Ishikawa (cell line): ENCODE measurements around the gene STX18.

Experiments used
- CEBPB ChIP-seq: IDR thresholded peaks from 2 replicates; pipeline ENCODE4 v1.6.1; 2012
- CREB1 ChIP-seq: IDR thresholded peaks from 2 replicates; pipeline ENCODE4 v1.6.1; 2012; ENCODE audit warnings: low read depth
- RAD21 ChIP-seq: IDR thresholded peaks from 2 replicates; pipeline ENCODE4 v1.6.1; 2012; ENCODE audit warnings: low read depth
- TEAD4 ChIP-seq: IDR thresholded peaks from 2 replicates; pipeline ENCODE4 v1.6.1; 2012
- YY1 ChIP-seq: IDR thresholded peaks from 2 replicates; pipeline ENCODE4 v1.6.1; 2012; ENCODE audit warnings: low read depth
- TF ChIP-seq, protein P1 (sequence below): IDR thresholded peaks from 2 replicates; pipeline ENCODE4 v1.6.1; 2012; ENCODE audit warnings: low read depth, mild to moderate bottlenecking

DNA sequence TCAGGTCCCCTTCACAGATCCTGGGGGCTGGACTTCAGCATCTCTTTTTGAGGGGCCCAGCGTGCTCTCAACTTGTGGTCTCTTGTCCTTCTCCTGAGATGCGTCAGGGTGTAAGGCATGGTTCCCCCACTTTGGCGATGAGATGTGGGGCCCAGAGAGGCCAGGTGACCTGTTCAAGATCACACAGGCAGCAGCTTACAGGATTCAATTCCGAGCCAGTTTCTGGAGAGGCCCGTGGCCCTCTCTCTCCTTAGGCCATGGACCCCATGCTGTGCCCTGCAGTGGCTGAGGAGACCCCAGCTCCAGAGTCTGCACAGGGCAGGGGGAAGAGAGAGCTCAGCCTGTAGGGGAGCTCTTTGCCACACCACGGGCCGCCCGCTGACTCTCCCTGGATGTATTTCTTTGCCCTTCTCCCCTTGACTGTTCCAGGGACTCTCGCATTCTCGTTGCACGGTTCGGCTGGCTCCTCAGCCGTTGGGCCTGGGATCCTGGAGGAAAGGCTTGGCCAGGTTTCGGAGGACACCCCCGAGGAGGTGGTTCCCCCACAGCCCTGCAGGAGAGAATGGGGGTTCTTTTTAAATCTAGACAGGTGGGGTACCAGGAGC is 136.4 kb downstream of the STX18 start:
- TF ChIP-seq CREB1, result no peak
- no peak for TF ChIP-seq CEBPB
- no peak for TF ChIP-seq RAD21
- TF ChIP-seq, protein P1, sequence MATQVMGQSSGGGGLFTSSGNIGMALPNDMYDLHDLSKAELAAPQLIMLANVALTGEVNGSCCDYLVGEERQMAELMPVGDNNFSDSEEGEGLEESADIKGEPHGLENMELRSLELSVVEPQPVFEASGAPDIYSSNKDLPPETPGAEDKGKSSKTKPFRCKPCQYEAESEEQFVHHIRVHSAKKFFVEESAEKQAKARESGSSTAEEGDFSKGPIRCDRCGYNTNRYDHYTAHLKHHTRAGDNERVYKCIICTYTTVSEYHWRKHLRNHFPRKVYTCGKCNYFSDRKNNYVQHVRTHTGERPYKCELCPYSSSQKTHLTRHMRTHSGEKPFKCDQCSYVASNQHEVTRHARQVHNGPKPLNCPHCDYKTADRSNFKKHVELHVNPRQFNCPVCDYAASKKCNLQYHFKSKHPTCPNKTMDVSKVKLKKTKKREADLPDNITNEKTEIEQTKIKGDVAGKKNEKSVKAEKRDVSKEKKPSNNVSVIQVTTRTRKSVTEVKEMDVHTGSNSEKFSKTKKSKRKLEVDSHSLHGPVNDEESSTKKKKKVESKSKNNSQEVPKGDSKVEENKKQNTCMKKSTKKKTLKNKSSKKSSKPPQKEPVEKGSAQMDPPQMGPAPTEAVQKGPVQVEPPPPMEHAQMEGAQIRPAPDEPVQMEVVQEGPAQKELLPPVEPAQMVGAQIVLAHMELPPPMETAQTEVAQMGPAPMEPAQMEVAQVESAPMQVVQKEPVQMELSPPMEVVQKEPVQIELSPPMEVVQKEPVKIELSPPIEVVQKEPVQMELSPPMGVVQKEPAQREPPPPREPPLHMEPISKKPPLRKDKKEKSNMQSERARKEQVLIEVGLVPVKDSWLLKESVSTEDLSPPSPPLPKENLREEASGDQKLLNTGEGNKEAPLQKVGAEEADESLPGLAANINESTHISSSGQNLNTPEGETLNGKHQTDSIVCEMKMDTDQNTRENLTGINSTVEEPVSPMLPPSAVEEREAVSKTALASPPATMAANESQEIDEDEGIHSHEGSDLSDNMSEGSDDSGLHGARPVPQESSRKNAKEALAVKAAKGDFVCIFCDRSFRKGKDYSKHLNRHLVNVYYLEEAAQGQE, result no peak
- no peak for TF ChIP-seq YY1
- TF ChIP-seq TEAD4, result no peak
